Measurements from ENCODE around the gene STK39. TPM values are rescaled to one million over a fixed set of nuclear protein-coding genes. Genes with fewer than 3 reads are reported as not detected.

The STK39 gene
- total and polyA plus RNA-seq, 2 of the 4 experiments (the other 2 are of a cell fraction) = 11.8 to 16.4 TPM

DNA sequence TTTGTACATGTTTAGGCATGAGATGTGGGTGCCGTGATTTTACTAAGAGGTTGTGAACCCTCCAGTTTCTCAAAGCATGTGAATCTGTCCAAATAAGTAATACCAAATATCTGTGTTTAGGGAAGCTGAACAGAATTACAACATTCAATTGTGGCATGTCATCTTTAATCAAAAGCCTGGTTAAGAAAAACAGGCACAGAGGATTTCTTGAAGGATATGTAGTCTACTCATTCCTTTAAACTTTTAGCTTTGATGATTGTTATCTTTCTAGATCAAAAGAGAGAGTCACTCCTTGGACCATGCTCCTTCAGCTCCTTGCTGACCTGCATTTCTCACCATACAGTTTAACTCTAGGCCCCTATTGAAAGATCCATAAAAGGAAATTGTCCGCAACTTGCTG is 296.8 kb downstream of the STK39 start:
- H3K23ac ChIP-seq (ENCODE audit: low read depth, low read length) = no peak overlapping the region
- BruUV-seq (replicated peaks) = no TSS peak
- no peaks in the 10 kb centered on the region for H3K79me1 ChIP-seq (ENCODE audit: low read depth in 1 of 2, low read length in 2 of 2)
- H3K4ac ChIP-seq (ENCODE audit: low read depth, low read length) = no peak overlapping the region
- H3K27ac ChIP-seq (ENCODE audit: insufficient read depth, low read length) = no peak overlapping the region
- DNase-seq (no peak), ATAC-seq (ENCODE audit: low read depth) (no peak)
- H2BK5ac ChIP-seq (ENCODE audit: low read depth, low read length, poor library complexity, severe bottlenecking) = no peak overlapping the region
- no peaks in the 10 kb centered on the region for H3K9me3 ChIP-seq (ENCODE audit: control insufficient read depth, insufficient read depth, low read length)
- H2AK9ac ChIP-seq (replicated peaks; ENCODE audit: low read depth, low read length, poor library complexity) = no peak overlapping the region
- no peak overlapping the region for H2BK120ac ChIP-seq (ENCODE audit: low read depth, low read length)
- no peak overlapping the region for H3K4me2 ChIP-seq (ENCODE audit: low read depth, low read length)
- H3K4me3 ChIP-seq (ENCODE audit: insufficient read depth, low read depth, low read length) = no peak overlapping the region
- H3K18ac ChIP-seq (ENCODE audit: low read depth, low read length) = no peak overlapping the region
- no peak overlapping the region for H3K14ac ChIP-seq (replicated peaks; ENCODE audit: low read depth, low read length)
- H3K27me3 ChIP-seq (ENCODE audit: control insufficient read depth, insufficient read depth, low read length) = no peaks in the 10 kb centered on the region
- no peaks in the 10 kb centered on the region for H4K20me1 ChIP-seq (ENCODE audit: insufficient read depth, low read length)
- intact Hi-C loops (cut with micrococcal nuclease) (no loop called here), in situ Hi-C loops (cut with MboI; ENCODE audit: low sequenced_read_pairs) (no loop called here), dilution Hi-C loops (cut with HindIII; ENCODE audit: low sequenced_read_pairs, unreplicated experiment) (no loop called here)
- TF ChIP-seq BHLHE40 (IDR thresholded peaks at IDR 0.05; ENCODE audit: low read depth, low read length) (no peak), MAZ (IDR thresholded peaks at IDR 0.05; ENCODE audit: borderline replicate concordance, low read depth, low read length) (no peak), CTCF (conservative IDR thresholded peaks at IDR 0.05; ENCODE audit: low read depth, low read length) (no peak), RFX5 (IDR thresholded peaks at IDR 0.05; ENCODE audit: low read depth, low read length) (no peak), POLR2A (IDR thresholded peaks at IDR 0.05; ENCODE audit: low read depth, low read length) (no peak), FOS (IDR thresholded peaks at IDR 0.05; ENCODE audit: low read depth, low read length) (no peak), MAFK (IDR thresholded peaks at IDR 0.05; ENCODE audit: low read depth, low read length) (no peak), CEBPB (IDR thresholded peaks at IDR 0.05; ENCODE audit: low read depth, low read length) (no peak), RCOR1 (IDR thresholded peaks at IDR 0.05; ENCODE audit: insufficient replicate concordance, low read length) (no peak), RAD21 (IDR thresholded peaks at IDR 0.05; ENCODE audit: low read length) (no peak), SMC3 (IDR thresholded peaks at IDR 0.05; ENCODE audit: low read depth, low read length) (no peak)
- no peak overlapping the region for H4K5ac ChIP-seq (ENCODE audit: low read depth, low read length)
- no peak overlapping the region for H3K56ac ChIP-seq (ENCODE audit: extremely low read depth, insufficient read depth, low read length)
- no peak overlapping the region for H4K91ac ChIP-seq (ENCODE audit: insufficient read depth, low read depth, low read length)
- no peak overlapping the region for H2AFZ ChIP-seq (replicated peaks; ENCODE audit: low read length, poor library complexity)
- ChIA-PET POLR2A (ENCODE audit: unreplicated experiment) (no interaction called here), CTCF (no interaction called here)
- WGBS, 2 experiments (ENCODE audit: extremely low coverage in 2 of 2, insufficient read length in 1 of 2) = no CpG with 5 or more reads among the region's 2 CpGs
- no peak overlapping the region for H2BK20ac ChIP-seq (ENCODE audit: low read depth, low read length)
- H4K8ac ChIP-seq (ENCODE audit: low read depth in 2 of 2, low read length in 2 of 2) = no peak overlapping the region
- H2AK5ac ChIP-seq (ENCODE audit: low read depth, low read length) = no peak overlapping the region
- no peak overlapping the region for H2BK15ac ChIP-seq (ENCODE audit: low read depth, low read length)
- no peaks in the 10 kb centered on the region for H3K4me1 ChIP-seq (ENCODE audit: control insufficient read depth, insufficient read depth, low read length)
- no peak overlapping the region for H3K9ac ChIP-seq (ENCODE audit: low read depth, low read length)
- peaks cover 3% of the 10 kb centered on the region; the same call in 1 of the 2 replicates for H3K36me3 ChIP-seq (ENCODE audit: control insufficient read depth, insufficient read depth, low read length)
- H3K9me1 ChIP-seq (ENCODE audit: insufficient read depth, low read length) = no peaks in the 10 kb centered on the region
